GM21367 (cell line): Measurements from ENCODE around the gene EP300.
"Not testable (repeated sequence)": the region's sequence is repeated elsewhere in the genome, so short reads cannot be mapped to it uniquely, and the experiment has no call there.

Experiments used
- ATAC-seq: cut with Tn5 transposase; IDR thresholded peaks from one replicate; pipeline ENCODE4 v1.9.1; 2021; ENCODE audit not compliant: unreplicated experiment

EP300 gene

GRCh38 chr22:41092023-41092817 is at the start of gene EP300:
Gene EP300, plus strand, starts transcription at chr22:41092592. Its CDS starts 413 bp downstream, at chr22:41093005.
- peak; percentile 28 for ATAC-seq

- ATAC-seq = no peak
Measured at GRCh38 chr22:41043722-41044121, 48.7 kb upstream of the EP300 start.

- ATAC-seq = not testable (repeated sequence)
Measured at GRCh38 chr22:41045575-41045974, 46.8 kb upstream of the EP300 start.

- ATAC-seq = no peak
Measured at GRCh38 chr22:41047801-41048211, 44.6 kb upstream of the EP300 start.

GRCh38 chr22:41048345-41048744 is 44.0 kb upstream of the EP300 start:
- not testable (repeated sequence) for ATAC-seq

- ATAC-seq = no peak
Measured at GRCh38 chr22:41048791-41049717, 43.3 kb upstream of the EP300 start.

GRCh38 chr22:41049795-41050194 is 42.6 kb upstream of the EP300 start:
- not testable (repeated sequence) for ATAC-seq

GRCh38 chr22:41050883-41051282 is 41.5 kb upstream of the EP300 start:
- ATAC-seq = no peak

- no peak for ATAC-seq
Measured at GRCh38 chr22:41052661-41053490, 39.5 kb upstream of the EP300 start.

GRCh38 chr22:41057076-41057475 is 35.3 kb upstream of the EP300 start:
- ATAC-seq = no peak

GRCh38 chr22:41062146-41062545 is 30.2 kb upstream of the EP300 start:
- ATAC-seq = no peak

GRCh38 chr22:41064326-41064725 is 28.1 kb upstream of the EP300 start:
- not testable (repeated sequence) for ATAC-seq

- ATAC-seq = not testable (repeated sequence)
Measured at GRCh38 chr22:41066341-41066740, 26.1 kb upstream of the EP300 start.

GRCh38 chr22:41067968-41068367 is 24.4 kb upstream of the EP300 start:
- ATAC-seq = not testable (repeated sequence)

GRCh38 chr22:41070665-41071331 is 21.6 kb upstream of the EP300 start:
- ATAC-seq = no peak

GRCh38 chr22:41074061-41074460 is 18.3 kb upstream of the EP300 start:
- no peak for ATAC-seq

- no peak for ATAC-seq
Measured at GRCh38 chr22:41074466-41074865, 17.9 kb upstream of the EP300 start.

GRCh38 chr22:41074941-41075710 is 17.3 kb upstream of the EP300 start:
- ATAC-seq = no peak

GRCh38 chr22:41075946-41076345 is 16.4 kb upstream of the EP300 start:
- no peak for ATAC-seq

GRCh38 chr22:41076857-41077256 is 15.5 kb upstream of the EP300 start:
- no peak for ATAC-seq
